Thyroid gland (tissue), 4 donors: ENCODE data around the gene VPS37C. TPM values are rescaled to one million over a fixed set of nuclear protein-coding genes. Genes with fewer than 3 reads are reported as not detected.
"Not testable (repeated sequence)": the region's sequence is repeated elsewhere in the genome, so short reads cannot be mapped to it uniquely, and the experiment has no call there.

ENCODE experiments used
- DNase-seq, 2 donors: peaks; one replicate each; pipeline ENCODE4 v3.0.0-alpha.2; 2019
- H3K27ac ChIP-seq, 3 donors: fragments of 200-600 bp; sonication (generic); 1 replicate in 2 of 3; 2 replicates in 1 of 3; pipeline ENCODE4 v1.5.1; 2016 to 2019; ENCODE audit warnings: mild to moderate bottlenecking in 1 of 3, moderate library complexity in 1 of 3
- H3K27me3 ChIP-seq: fragments of 200-600 bp; sonication (generic); one replicate; pipeline ENCODE4 v1.5.1; 2019
- H3K36me3 ChIP-seq, 2 donors: fragments of 200-600 bp; sonication (generic); one replicate each; pipeline ENCODE4 v1.5.1; 2016 to 2019
- H3K4me1 ChIP-seq, 2 donors: fragments of 200-600 bp; sonication (generic); one replicate each; pipeline ENCODE4 v1.5.1; 2017 to 2019
- H3K4me3 ChIP-seq, 3 donors: fragments of 200-600 bp; sonication (generic); replicated peaks in 1 of 3; 1 replicate in 2 of 3; 2 replicates in 1 of 3; pipeline ENCODE4 v1.5.1; 2016; ENCODE audit warnings: mild to moderate bottlenecking in 1 of 3
- H3K9me3 ChIP-seq: fragments of 200-600 bp; sonication (generic); one replicate; pipeline ENCODE4 v1.5.1; 2017
- CTCF ChIP-seq, 6 experiments: fragments of 200-600 bp in 3 of 6; fragments of 450-650 bp in 3 of 6; sonication (generic) in 3 of 6; IDR thresholded peaks; one replicate each; pipeline ENCODE4 v1.5.1; 2016 to 2019; ENCODE audit warnings: antibody characterized with exemption in 6 of 6, mild to moderate bottlenecking in 2 of 6, inconsistent platforms in 1 of 6, moderate library complexity in 1 of 6
- POLR2A ChIP-seq, 2 donors: fragments of 450-650 bp; IDR thresholded peaks; one replicate each; pipeline ENCODE4 v1.6.1; 2017; ENCODE audit warnings: antibody characterized with exemption in 2 of 2, mild to moderate bottlenecking in 2 of 2, moderate library complexity in 1 of 2
- WGBS, 2 donors: methylation state at CpG; one replicate each; pipeline ENCODE4 v1.1.5; 2017; 5-methylcytosine and 5-hydroxymethylcytosine counted together
- intact Hi-C: fragments of 100-400 bp; cut with DNase I; formaldehyde crosslinking; loops from one replicate; pipeline ENCODE4 v1.15.1; 2023
- total RNA-seq, 4 donors: library from RNA; depleted of rRNA; stranded (reverse); fragments of >200 nt; gene quantifications; one replicate each; pipeline ENCODE4 v1.2.3, GENCODE V29; 2016

The VPS37C gene
- total RNA-seq, 4 donors from 2014 or later = 13.0 to 18.2 (median 15.9) TPM

DNA sequence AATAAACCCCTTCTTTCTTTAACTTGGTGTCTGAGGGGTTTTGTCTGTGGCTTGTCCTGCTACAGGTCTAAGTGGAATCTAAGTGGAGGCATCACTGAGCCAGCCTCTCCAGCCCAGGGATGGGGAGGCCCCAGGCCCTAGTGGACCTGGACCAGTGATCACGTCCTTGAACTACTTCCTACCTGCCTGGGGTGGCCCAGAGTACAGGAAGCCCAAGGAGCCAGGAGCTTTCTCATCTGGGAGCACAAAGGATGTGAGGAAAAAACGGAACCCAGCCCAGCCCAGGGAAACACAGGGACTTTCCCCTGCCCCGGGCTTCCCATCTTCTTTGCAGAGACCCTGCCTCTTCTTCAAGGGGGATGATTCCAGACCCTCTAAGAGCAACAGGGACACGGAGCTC lies 62.4 kb downstream of the VPS37C start:
- Histone ChIP-seq H3K4me1 (no peaks in the 10 kb centered on the region), H3K9me3 (no peaks in the 10 kb centered on the region), H3K4me3 (no peak overlapping the region), H3K27me3 (no peaks in the 10 kb centered on the region), H3K36me3 (no peaks in the 10 kb centered on the region), H3K27ac (no peak overlapping the region)
- intact Hi-C loops = no loop called here
- 74 to 83% methylated on average over 3 to 4 of the region's 4 CpGs for WGBS, 2 donors
- no peak for DNase-seq
- TF ChIP-seq POLR2A (IDR thresholded peaks at IDR 0.05) = no peak
- no peak for TF ChIP-seq CTCF (IDR thresholded peaks at IDR 0.05)

DNA sequence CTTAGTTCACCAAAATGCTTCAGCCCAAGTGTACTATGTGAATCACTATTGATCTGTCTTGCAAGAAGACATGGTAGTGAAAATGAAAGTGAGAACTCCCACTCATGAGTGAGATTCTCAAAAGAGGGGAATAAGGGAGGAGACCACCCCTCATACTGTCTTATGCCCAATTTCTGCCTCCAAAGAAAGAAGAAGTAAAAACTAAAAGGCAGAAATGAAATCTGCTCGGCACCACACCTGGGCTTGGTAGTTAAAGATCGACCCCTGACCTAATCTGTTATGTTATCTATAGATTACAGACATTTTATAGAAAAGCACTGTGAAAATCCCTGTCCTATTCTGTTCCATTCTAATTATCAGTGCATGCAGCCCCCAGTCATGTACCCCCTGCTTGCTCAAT lies 63.0 kb downstream of the VPS37C start:
- 55 to 86% methylated on average over 2 of the region's 2 CpGs for WGBS, 2 donors
- H3K27ac ChIP-seq, DNase-seq, intact Hi-C loops, H3K9me3 ChIP-seq, H3K27me3 ChIP-seq, H3K36me3 ChIP-seq, H3K4me1 ChIP-seq, H3K4me3 ChIP-seq: not testable (repeated sequence)

GRCh38 chr11:61095021-61095420 lies 66.2 kb downstream of the VPS37C start:
- no peak for TF ChIP-seq POLR2A (IDR thresholded peaks at IDR 0.05)
- TF ChIP-seq CTCF (IDR thresholded peaks at IDR 0.05) = no peak
- DNase-seq = no peak
- Histone ChIP-seq H3K27me3 (no peaks in the 10 kb centered on the region), H3K9me3 (no peaks in the 10 kb centered on the region), H3K36me3 (no peaks in the 10 kb centered on the region), H3K4me3 (no peak overlapping the region), H3K27ac (no peak overlapping the region), H3K4me1 (no peaks in the 10 kb centered on the region)
- intact Hi-C loops = no loop called here
- WGBS, 2 donors = 87 to 92% methylated on average over 6 to 7 of the region's 7 CpGs

DNA sequence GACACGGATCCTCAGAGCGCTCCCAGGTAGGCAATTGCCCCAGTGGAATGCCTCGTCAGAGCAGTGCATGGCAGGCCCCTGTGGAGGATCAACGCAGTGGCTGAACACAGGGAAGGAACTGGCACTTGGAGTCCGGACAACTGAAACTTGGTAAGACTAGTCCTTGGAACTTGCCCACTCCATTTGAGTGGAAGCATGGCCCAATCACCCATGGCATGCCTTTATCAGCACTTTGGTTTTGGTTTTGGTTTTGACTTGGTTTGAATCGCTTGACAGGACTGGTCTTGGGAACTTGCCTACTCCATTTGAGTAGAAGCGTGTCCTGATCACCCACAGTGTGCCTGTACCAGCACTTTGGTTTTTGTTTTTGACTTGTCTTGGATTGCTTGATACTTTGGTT lies 67.1 kb downstream of the VPS37C start:
- 85 to 96% methylated on average over 4 to 7 of the region's 7 CpGs for WGBS, 2 donors
- intact Hi-C loops, H3K27me3 ChIP-seq, H3K9me3 ChIP-seq, H3K36me3 ChIP-seq, H3K4me3 ChIP-seq, DNase-seq, H3K4me1 ChIP-seq, H3K27ac ChIP-seq: not testable (repeated sequence)

DNA sequence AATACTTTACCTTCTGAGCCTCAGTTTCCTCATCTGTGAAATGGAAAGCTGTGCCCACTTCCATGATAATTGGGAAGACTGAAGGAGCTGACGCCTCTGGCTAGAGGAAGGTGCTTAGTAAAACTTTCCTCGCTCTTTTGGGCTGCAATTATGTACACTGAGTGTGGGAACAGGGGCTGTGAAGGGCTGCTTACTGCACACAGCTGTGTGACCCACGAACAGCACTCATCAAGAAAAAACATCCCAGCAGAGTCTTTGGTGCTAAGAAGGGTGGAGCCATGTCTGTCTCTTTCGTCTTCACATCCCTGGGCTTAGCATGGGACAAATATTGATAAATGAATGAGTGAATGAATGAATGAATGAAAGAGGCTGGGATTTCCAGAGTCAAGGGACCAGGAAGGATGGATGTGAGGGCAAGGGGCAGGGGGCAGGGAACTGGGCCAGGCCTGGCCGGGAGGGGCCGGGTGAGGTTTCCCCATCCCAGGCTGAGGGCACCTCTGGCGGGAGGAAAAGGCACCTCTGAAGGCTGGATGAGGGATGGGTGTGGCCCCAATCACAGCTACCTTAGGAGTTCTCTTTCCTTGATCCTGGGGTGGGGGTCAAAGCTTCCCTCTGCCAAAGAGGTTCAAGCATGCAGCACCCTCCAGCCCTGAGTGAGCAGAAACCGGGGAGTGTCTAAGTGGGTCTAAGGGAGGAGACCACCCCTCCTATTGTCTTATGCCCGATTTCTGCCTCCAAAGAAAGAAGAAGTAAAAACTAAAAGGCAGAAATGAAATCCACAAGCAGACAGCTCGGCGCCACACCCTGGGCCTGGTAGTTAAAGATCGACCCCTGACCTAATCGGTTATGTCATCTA lies 68.1 kb downstream of the VPS37C start:
- Histone ChIP-seq H3K4me1 (no peaks in the 10 kb centered on the region), H3K27ac (no peak overlapping the region), H3K9me3 (no peaks in the 10 kb centered on the region), H3K27me3 (no peaks in the 10 kb centered on the region), H3K36me3 (no peaks in the 10 kb centered on the region), H3K4me3 (no peak overlapping the region)
- intact Hi-C loops = no loop called here
- no peak for TF ChIP-seq POLR2A (IDR thresholded peaks at IDR 0.05)
- no peak for TF ChIP-seq CTCF (IDR thresholded peaks at IDR 0.05)
- 90 to 92% methylated on average over 13 of the region's 13 CpGs for WGBS, 2 donors
- no peak for DNase-seq

DNA sequence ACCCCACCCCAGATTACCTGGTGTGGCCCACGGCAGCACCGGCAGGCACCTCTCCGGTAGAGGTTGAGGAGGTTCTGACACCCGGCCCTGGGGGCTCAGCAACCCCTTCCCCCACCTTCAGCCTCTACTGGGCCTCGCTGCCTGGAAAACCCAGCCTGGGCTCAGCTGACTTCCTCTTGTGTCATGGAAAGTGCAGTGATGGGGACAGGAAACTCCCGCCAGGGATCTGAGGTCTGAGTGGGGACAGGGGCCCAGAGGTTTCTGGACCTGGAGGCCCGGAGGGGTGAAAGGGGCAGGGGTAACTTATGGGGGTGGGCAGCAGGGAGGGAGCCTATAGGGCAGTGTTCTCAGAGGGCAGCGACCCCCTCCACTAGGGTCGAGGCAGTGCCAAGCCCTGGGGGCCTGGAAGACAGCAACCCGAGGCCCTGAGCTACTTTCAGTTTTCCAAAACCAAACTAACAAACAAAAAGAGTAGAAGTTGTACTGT lies 68.9 kb downstream of the VPS37C start:
- no peak overlapping the region for H3K27ac ChIP-seq
- no peaks in the 10 kb centered on the region for H3K36me3 ChIP-seq
- H3K27me3 ChIP-seq = no peaks in the 10 kb centered on the region
- 82 to 85% methylated on average over 10 of the region's 10 CpGs for WGBS, 2 donors
- intact Hi-C loops = no loop called here
- no peak for TF ChIP-seq POLR2A (IDR thresholded peaks at IDR 0.05)
- TF ChIP-seq CTCF (IDR thresholded peaks at IDR 0.05) = no peak
- no peak overlapping the region for H3K4me3 ChIP-seq
- no peaks in the 10 kb centered on the region for H3K4me1 ChIP-seq
- DNase-seq = no peak
- no peaks in the 10 kb centered on the region for H3K9me3 ChIP-seq
